NT2/D1 (cell line): Measurements from ENCODE around the gene KLHDC1.
"Not testable (repeated sequence)": the region's sequence is repeated elsewhere in the genome, so short reads cannot be mapped to it uniquely, and the experiment has no call there.

ENCODE experiments used
- SUZ12 ChIP-seq: IDR thresholded peaks from 2 replicates; pipeline ENCODE4 v1.6.1; 2011; ENCODE audit not compliant: insufficient read length, insufficient read depth; ENCODE audit errors: extremely low read depth
- YY1 ChIP-seq: IDR thresholded peaks from 2 replicates; pipeline ENCODE4 v1.6.1; 2011; ENCODE audit not compliant: insufficient read length, insufficient read depth
- ZNF274 ChIP-seq: IDR thresholded peaks from 2 replicates; pipeline ENCODE4 v1.6.1; 2011; ENCODE audit warnings: mild to moderate bottlenecking, low read depth, low read length

DNA sequence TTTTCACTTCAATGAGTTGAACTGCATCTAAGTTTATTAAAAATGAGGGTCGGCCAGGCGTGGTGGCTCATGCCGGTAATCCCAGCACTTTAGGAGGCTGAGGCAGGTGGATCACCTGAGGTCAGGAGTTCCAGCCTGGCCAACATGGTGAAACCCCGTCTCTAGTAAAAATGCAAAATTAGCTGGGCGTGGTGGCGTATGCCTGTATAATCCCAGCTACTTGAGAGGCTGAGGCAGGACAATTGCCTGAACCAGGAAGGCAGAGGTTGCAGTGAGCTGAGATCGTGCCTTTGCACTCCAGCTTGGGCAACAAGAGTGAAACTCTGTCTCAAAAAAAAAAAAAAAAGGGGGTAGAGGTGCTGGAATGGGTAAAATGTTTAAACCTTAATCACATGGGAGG lies 88.1 kb downstream of the KLHDC1 start:
- TF ChIP-seq ZNF274, YY1, SUZ12: not testable (repeated sequence)
